SU-DHL-6 (cell line): ENCODE data around the gene RFXANK.
A peak's percentile ranks its signal among the peaks of the same experiment; 100 is the strongest.

Source experiments
- H2AFZ ChIP-seq: fragments of 200-600 bp; sonication (generic); 2 replicates; pipeline ENCODE4 v1.6.1; 2014; ENCODE audit warnings: low read depth, mild to moderate bottlenecking, moderate library complexity, mixed read lengths, antibody characterized with exemption, low read length; ENCODE audit not compliant: severe bottlenecking
- H3F3A ChIP-seq: fragments of 200-600 bp; shearing (Covaris generic); 2 replicates; pipeline ENCODE4 v1.6.0; 2016; ENCODE audit warnings: antibody characterized with exemption, mild to moderate bottlenecking; ENCODE audit not compliant: insufficient read depth
- H3K27ac ChIP-seq: fragments of 200-600 bp; sonication (generic); 2 replicates; pipeline ENCODE4 v1.5.1; 2016; ENCODE audit warnings: low read depth, mild to moderate bottlenecking, low read length, moderate library complexity, mixed read lengths
- H3K27me3 ChIP-seq: fragments of 200-600 bp; sonication (generic), shearing (Covaris generic); 2 replicates; pipeline ENCODE4 v1.6.0; 2014; ENCODE audit warnings: mild to moderate bottlenecking, low read length
- H3K36me3 ChIP-seq: fragments of 200-600 bp; sonication (generic); 2 replicates; pipeline ENCODE4 v1.6.1; 2014; ENCODE audit warnings: mild to moderate bottlenecking, low read length, mixed read lengths
- H3K4me2 ChIP-seq: fragments of 300-600, 200-600 bp; shearing (Covaris generic), sonication (generic); 2 replicates; pipeline ENCODE4 v1.6.0; 2014; ENCODE audit warnings: low read length, low read depth, mild to moderate bottlenecking; ENCODE audit not compliant: poor library complexity, severe bottlenecking
- H3K4me3 ChIP-seq: fragments of 200-600 bp; sonication (generic); 2 replicates; pipeline ENCODE4 v1.5.1; 2014; ENCODE audit warnings: antibody characterized with exemption, low read length, mild to moderate bottlenecking, mixed read lengths; ENCODE audit not compliant: insufficient read depth, poor library complexity, severe bottlenecking
- H3K79me2 ChIP-seq: fragments of 200-600 bp; sonication (generic); 2 replicates; pipeline ENCODE4 v1.6.1; 2014; ENCODE audit warnings: mild to moderate bottlenecking, low read length, moderate library complexity; ENCODE audit not compliant: insufficient read depth
- H3K9ac ChIP-seq: fragments of 200-600 bp; sonication (generic); 2 replicates; pipeline ENCODE4 v1.7.0; 2014; ENCODE audit warnings: mild to moderate bottlenecking, low read length
- H3K9me2 ChIP-seq: fragments of 200-600 bp; sonication (generic); replicated peaks from 2 replicates; pipeline ENCODE4 v1.6.1; 2014; ENCODE audit warnings: low read length; ENCODE audit not compliant: insufficient read depth
- H3K9me3 ChIP-seq: fragments of 200-600 bp; sonication (generic); 2 replicates; pipeline ENCODE4 v1.6.1; 2014; ENCODE audit warnings: low read length, mixed read lengths; ENCODE audit not compliant: insufficient read depth
- H4K20me1 ChIP-seq: fragments of 200-600 bp; sonication (generic); 2 replicates; pipeline ENCODE4 v1.6.1; 2014; ENCODE audit warnings: low read depth, mild to moderate bottlenecking, antibody characterized with exemption, low read length, moderate library complexity, mixed read lengths
- CTCF ChIP-seq: fragments of 200-600 bp; sonication (generic); IDR thresholded peaks from one replicate; pipeline ENCODE4 v1.5.1; 2017; ENCODE audit warnings: antibody characterized with exemption, mild to moderate bottlenecking, low read length, moderate library complexity; ENCODE audit not compliant: insufficient read depth, poor library complexity, severe bottlenecking
- EZH2phosphoT487 ChIP-seq: fragments of 200-600 bp; sonication (generic), shearing (Covaris generic); conservative IDR thresholded peaks from 2 replicates; pipeline ENCODE4 v1.6.1; 2018; ENCODE audit warnings: mild to moderate bottlenecking, antibody characterized with exemption, low read length, moderate library complexity, mixed read lengths

Gene RFXANK

GRCh38 chr19:19186742-19187141 is 5.3 kb upstream of the RFXANK start:
- Histone ChIP-seq H3K27ac (no peak overlapping the region), H4K20me1 (no peaks in the 10 kb centered on the region), H3K9me3 (no peaks in the 10 kb centered on the region), H3K79me2 (peaks cover 25% of the 10 kb centered on the region), H3F3A (no peaks in the 10 kb centered on the region), H3K9ac (no peak overlapping the region), H3K36me3 (no peaks in the 10 kb centered on the region), H3K27me3 (no peaks in the 10 kb centered on the region), H3K9me2 (no peaks in the 10 kb centered on the region), H3K4me3 (no peak overlapping the region), H2AFZ (no peak overlapping the region), H3K4me2 (no peak overlapping the region)
- no peak for TF ChIP-seq CTCF
- TF ChIP-seq EZH2phosphoT487: no peak

- Histone ChIP-seq H3K27ac (peak overlapping the region; percentile 94), H3K9me2 (no peaks in the 10 kb centered on the region), H3F3A (peaks cover 3% of the 10 kb centered on the region; the same call in 1 of the 2 replicates), H3K27me3 (no peaks in the 10 kb centered on the region), H3K9me3 (no peaks in the 10 kb centered on the region), H3K79me2 (peaks cover 40% of the 10 kb centered on the region), H4K20me1 (no peaks in the 10 kb centered on the region), H3K4me2 (peak overlapping the region; percentile 87), H3K36me3 (no peaks in the 10 kb centered on the region), H3K4me3 (peak overlapping the region; percentile 91), H2AFZ (peak overlapping the region; percentile 74), H3K9ac (peak overlapping the region; percentile 93)
- no peak for TF ChIP-seq EZH2phosphoT487
- no peak for TF ChIP-seq CTCF
These were observed 335 bp upstream of the RFXANK start for GRCh38 chr19:19191768-19192077.

- TF ChIP-seq CTCF (no peak), EZH2phosphoT487 (no peak)
- H3K79me2 ChIP-seq: peaks cover 40% of the 10 kb centered on the region
- H3K4me2 ChIP-seq: peak overlapping the region; percentile 72
- H3K9me2 ChIP-seq: no peaks in the 10 kb centered on the region
- H3K9me3 ChIP-seq: no peaks in the 10 kb centered on the region
- H3F3A ChIP-seq: peaks cover 3% of the 10 kb centered on the region; the same call in 1 of the 2 replicates
- no peaks in the 10 kb centered on the region for H3K36me3 ChIP-seq
- peak overlapping the region; percentile 100 for H3K4me3 ChIP-seq
- H2AFZ ChIP-seq: peak overlapping the region; percentile 84
- H3K27ac ChIP-seq: peak overlapping the region; percentile 66
- no peaks in the 10 kb centered on the region for H4K20me1 ChIP-seq
- H3K9ac ChIP-seq: peak overlapping the region; percentile 90
- no peaks in the 10 kb centered on the region for H3K27me3 ChIP-seq
These were observed 909 bp downstream of the RFXANK start for GRCh38 chr19:19192910-19193423.
